ENCODE results near the gene FLYWCH2.
A peak's percentile ranks its signal among the peaks of the same experiment; 100 is the strongest.

Gene FLYWCH2

GRCh38 chr16:2882650-2883457 lies at the start of gene FLYWCH2:
Gene FLYWCH2, plus strand, starts transcription at chr16:2883215. Its CDS starts 13,235 bp downstream, at chr16:2896450.
- DNase-seq (ENCODE audit: low spot score), result peak; percentile 99

DNA sequence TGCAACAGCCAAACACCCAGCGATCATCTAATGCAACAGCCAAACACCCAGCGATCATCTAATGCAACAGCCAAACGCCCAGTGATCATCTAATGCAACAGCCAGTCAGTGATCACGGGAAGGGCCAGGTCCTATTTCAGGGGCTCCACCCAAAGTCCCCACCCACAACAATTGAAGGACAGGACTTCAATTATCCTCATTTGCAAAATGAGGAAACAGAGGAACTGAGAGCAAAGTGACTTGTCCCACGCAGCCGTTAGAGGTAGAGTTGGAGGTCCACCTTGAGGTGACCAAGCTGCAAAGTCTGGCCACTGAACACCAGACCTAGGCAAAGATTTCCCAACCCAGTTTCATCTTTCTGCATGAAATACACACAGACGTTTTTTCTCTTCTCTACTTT lies 49.2 kb upstream of the FLYWCH2 start:
- no peak for DNase-seq (ENCODE audit: low spot score)

DNA sequence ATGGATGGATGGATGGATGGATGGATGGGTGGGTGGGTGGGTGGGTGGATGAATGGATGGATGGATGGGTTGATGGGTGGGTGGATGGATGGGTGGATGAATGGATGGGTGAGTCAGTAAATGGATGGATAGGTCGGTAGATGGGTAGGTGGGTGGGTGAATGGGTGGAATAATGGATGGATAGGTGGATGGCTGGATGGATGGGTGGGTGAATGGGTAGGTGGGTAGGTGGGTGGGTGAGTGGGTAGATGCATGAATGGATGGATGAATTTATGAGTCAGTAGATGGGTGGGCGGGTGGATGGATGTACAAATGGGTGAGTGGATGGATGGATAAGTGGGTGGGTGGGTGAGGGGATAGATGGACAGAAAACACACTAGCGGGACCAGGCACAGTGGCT lies 48.0 kb upstream of the FLYWCH2 start:
- no peak for DNase-seq (ENCODE audit: low spot score)

- DNase-seq (ENCODE audit: low spot score), result no peak
Observed at GRCh38 chr16:2835638-2836493, 47.1 kb upstream of the FLYWCH2 start.

GRCh38 chr16:2836646-2837508 lies 46.1 kb upstream of the FLYWCH2 start:
- no peak for DNase-seq (ENCODE audit: low spot score)

GRCh38 chr16:2838928-2839327 lies 44.1 kb upstream of the FLYWCH2 start:
- peak; percentile 58 for DNase-seq (ENCODE audit: low spot score)

GRCh38 chr16:2839650-2840450 lies 43.2 kb upstream of the FLYWCH2 start:
- DNase-seq (ENCODE audit: low spot score), result no peak

DNA sequence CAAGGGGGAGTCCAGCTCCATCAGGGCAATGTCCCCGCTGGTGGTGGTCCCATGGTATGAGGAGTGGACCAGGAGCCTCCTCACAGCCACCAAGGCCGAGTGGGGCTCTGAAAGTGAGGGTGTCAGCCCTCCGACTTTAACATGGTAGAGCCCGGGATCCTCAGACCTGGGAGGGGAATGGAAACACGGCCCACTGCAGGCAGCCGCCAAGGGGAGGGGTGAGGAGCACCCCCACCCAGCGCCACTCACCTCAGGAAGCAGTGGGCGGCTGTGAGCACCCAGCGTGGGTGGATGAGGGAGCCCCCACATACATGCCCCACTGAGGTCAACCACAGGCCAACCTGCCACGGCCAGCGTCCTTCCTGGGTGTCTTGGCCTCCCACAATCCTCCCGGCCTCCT lies 42.1 kb upstream of the FLYWCH2 start:
- DNase-seq (ENCODE audit: low spot score), result no peak

DNA sequence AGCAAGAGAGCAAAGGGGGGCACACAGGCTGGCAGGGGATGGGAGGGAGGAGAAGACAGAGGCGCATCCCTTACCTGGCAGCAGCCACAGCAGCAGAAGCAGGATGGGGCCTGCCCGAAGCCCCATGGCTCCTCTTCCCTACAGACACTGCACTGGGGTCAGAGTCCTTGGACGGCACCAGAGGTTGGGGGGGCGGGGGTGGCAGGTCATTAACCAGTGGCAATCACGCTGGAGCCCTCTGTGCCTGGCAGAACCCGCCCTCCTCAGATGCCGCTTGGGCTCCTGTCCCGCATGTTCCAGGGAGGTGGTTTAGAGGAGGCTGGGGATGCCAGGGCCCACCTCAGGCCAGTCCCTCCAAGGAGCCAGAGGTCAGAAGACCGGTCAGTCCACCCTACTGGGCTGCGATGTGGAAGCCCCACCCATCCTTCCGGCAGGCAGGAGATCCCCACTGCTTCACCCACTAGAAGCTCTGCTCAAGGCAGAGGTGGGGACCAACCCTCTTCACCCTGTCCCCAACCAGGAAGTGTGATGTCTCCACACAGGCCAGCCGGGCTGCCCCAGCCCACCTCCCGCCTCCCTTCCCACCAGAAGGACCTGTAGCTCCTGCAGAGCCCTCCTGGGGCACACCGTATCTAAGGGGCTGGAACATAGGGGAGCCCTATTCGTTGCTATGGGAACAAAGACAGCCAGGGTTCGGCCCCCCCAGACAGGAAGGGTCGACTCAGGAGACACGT lies 41.2 kb upstream of the FLYWCH2 start:
- DNase-seq (ENCODE audit: low spot score), result no peak

DNA sequence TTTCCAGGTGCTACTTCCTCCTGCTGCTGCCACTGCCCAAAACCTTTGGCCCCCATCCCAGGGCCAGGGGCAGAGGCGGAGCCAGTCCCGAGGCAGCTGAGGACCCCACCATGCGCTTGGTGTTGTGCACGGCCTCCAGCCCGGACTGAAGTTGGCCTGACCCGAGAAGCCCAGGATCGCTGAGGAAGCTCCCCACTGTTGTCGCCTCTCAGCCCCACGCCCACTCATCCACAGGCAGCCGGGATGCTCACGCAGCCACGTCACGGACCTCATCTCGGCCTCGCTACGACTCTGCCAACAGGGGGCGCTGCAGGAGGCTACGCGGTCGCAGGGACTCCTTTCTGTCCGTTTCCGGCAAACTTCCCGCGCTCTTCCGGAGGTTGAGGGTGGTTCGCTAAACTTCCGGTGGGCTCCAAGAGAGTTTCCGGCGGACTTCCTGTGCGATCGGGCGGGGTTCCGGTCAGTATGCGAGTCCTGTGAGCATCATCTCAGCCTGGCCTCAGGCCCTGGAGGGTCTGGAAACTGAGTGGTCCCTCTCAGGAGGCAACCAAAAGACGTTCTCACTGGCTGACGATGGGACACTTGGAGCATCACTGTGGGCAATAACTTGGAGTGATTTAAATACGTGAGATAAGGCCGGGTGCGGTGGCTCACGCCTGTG lies 40.5 kb upstream of the FLYWCH2 start:
- DNase-seq (ENCODE audit: low spot score), result no peak

- no peak for DNase-seq (ENCODE audit: low spot score)
Observed at GRCh38 chr16:2843526-2843925, 39.5 kb upstream of the FLYWCH2 start.

GRCh38 chr16:2845116-2845515 lies 37.9 kb upstream of the FLYWCH2 start:
- DNase-seq (ENCODE audit: low spot score), result no peak

DNA sequence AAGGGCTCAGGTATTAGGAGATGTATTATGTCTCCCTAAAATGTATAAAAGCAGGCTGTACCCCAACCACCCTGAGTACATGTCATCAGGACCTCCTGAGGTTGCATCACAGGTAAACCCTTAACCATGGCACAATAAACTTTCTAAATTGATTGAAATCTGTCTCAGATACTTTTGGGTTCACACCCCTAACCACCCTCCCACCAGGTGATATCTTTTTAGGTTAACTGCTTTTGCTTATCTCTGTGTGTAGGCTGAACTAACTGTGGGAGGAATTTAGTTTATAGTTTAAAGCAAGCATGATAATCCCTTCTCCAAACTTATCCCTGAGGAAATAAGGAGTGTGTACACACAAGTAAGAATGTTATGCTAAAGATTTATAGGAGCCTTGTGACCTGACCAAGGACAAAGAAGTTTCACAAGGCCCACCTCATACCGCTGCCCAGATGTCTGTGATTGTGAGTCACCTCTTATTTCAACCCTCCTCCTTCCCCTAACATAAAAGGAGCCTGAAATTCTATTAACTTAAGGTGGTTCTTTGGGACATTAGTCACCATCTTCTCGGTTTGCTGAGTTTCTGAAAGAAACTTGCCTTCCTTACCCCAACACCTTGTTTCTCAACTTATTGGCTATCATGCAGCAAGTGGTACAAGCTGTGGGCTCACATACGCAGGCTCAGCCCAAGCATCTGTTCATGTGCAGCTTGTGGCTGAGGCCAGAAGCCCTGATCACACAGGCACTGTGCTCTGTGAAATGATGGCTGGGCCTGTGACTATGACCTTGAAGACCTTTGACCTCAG lies 36.3 kb upstream of the FLYWCH2 start:
- no peak for DNase-seq (ENCODE audit: low spot score)

- no peak for DNase-seq (ENCODE audit: low spot score)
Observed at GRCh38 chr16:2848933-2849725, 33.9 kb upstream of the FLYWCH2 start.

GRCh38 chr16:2852003-2852730 lies 30.8 kb upstream of the FLYWCH2 start:
- no peak for DNase-seq (ENCODE audit: low spot score)

DNA sequence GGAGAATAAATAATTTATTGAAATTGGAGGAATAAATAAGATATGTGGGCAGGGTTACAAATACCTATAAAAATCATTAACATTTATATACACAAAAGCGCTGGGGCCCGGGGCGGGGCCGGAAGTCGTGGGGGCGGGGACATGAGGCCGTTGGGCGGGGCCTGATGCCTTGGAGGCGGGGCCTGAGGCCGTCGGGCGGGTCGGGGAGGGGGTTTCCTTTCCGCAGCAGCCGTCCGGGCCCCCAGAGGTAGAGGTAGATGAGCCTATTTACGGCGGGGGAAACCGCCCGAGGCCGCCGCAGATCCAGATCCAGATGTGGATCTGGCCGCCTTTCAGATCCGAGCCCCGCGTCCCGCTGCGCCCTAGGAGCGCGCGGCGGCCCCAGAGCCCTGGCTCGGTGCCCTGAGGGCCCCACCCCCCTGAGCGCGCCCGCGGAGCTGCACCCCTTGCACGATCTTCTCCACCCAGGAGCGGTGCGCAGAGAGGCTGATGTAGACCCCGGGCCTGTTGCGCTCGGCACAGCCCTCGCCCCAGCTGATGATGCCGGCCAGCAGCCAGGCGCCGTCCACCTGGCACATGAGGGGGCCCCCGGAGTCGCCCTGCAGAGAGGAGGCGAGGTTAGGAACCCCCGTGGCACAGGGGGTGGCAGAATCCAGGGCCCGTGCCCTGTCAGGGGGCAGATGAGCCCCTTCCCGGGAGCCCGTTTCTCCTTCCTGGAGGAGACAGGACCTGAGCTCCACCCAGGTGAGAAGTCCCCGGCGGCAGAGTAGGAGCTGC lies 30.1 kb upstream of the FLYWCH2 start:
- no peak for DNase-seq (ENCODE audit: low spot score)

- DNase-seq (ENCODE audit: low spot score), result no peak
Observed at GRCh38 chr16:2853531-2854073, 29.4 kb upstream of the FLYWCH2 start.

All from putamen (tissue), 1 donor.